HG02678 (cell line): Measurements from ENCODE around the gene CNPY4.

Experiments
- ATAC-seq: cut with Tn5 transposase; IDR thresholded peaks from one replicate; pipeline ENCODE4 v1.9.1; 2021; ENCODE audit warnings: mild to moderate bottlenecking, moderate library complexity; ENCODE audit not compliant: unreplicated experiment

CNPY4 gene

GRCh38 chr7:100166317-100166940 is 47.0 kb downstream of the CNPY4 start:
- ATAC-seq = no peak

GRCh38 chr7:100166970-100167911 is 47.8 kb downstream of the CNPY4 start:
- no peak for ATAC-seq

- no peak for ATAC-seq
These were observed 48.5 kb downstream of the CNPY4 start for GRCh38 chr7:100167912-100168323.

GRCh38 chr7:100169147-100169850 is 49.9 kb downstream of the CNPY4 start:
- ATAC-seq = no peak

- no peak for ATAC-seq
These were observed 50.9 kb downstream of the CNPY4 start for GRCh38 chr7:100170101-100170897.

- ATAC-seq = no peak
These were observed 51.8 kb downstream of the CNPY4 start for GRCh38 chr7:100171087-100171681.

GRCh38 chr7:100171840-100172239 is 52.4 kb downstream of the CNPY4 start:
- no peak for ATAC-seq

GRCh38 chr7:100173806-100174495 is 54.5 kb downstream of the CNPY4 start:
- ATAC-seq = no peak

- no peak for ATAC-seq
These were observed 55.1 kb downstream of the CNPY4 start for GRCh38 chr7:100174582-100174981.
